ENCODE data around the gene PHPT1. TPM values are rescaled to one million over a fixed set of nuclear protein-coding genes. Genes with fewer than 3 reads are reported as not detected.

Gene PHPT1
- total and polyA plus RNA-seq, 4 donors = 75.0 to 195 (median 117) TPM

- Histone ChIP-seq H3K9ac (ENCODE audit: insufficient read depth in 1 of 2, low read length in 2 of 2) (no peak overlapping the region), H3K36me3 (ENCODE audit: control insufficient read depth in 4 of 4, insufficient read depth in 4 of 4, low read length in 4 of 4) (peaks cover 0 to 15% (median 8%) of the 10 kb centered on the region in 4 donors), H3K4me1 (ENCODE audit: control insufficient read depth in 5 of 5, insufficient read depth in 5 of 5, low read length in 5 of 5) (peaks cover 0 to 17% (median 3%) of the 10 kb centered on the region in 5 donors), H3K27ac (ENCODE audit: low read depth in 1 of 2, low read length in 1 of 2) (peak overlapping the region in 1 of 2 donors; percentile 94), H3K27me3 (ENCODE audit: control insufficient read depth in 3 of 3, insufficient read depth in 3 of 3, low read length in 2 of 3) (no peaks in the 10 kb centered on the region), H3K9me3 (ENCODE audit: control insufficient read depth in 4 of 4, insufficient read depth in 3 of 4, low read length in 3 of 4) (no peaks in the 10 kb centered on the region), H3K4me3 (no peak overlapping the region)
- WGBS, 2 donors = 85% methylated on average over 10 of the region's 10 CpGs
- no peak for TF ChIP-seq CTCF (IDR thresholded peaks at IDR 0.05; ENCODE audit: control extremely low read depth, extremely low read depth)
- DNase-seq = no peak
- no peak for ATAC-seq (ENCODE audit: insufficient read depth, low FRiP score)
These were observed 51.3 kb downstream of the PHPT1 start for GRCh38 chr9:136900556-136900955.

Small RNAs within 50 kb of the gene (small RNA-seq; reads per million reads assigned to genes)
- gene AL355987.2 (ENCODE audit: low replicate concordance) (not detected), gene MIR4292 (ENCODE audit: low replicate concordance) (not detected), gene MIR4479 (ENCODE audit: low replicate concordance) (not detected)

Other genes starting within 250 kb of the PHPT1 start
- 100 to 1,000 TPM; 128 to 177 TPM for gene EGFL7, start 186.5 kb upstream of the PHPT1 start, total RNA-seq
- gene EGFL7, start 186.5 kb upstream of the PHPT1 start, polyA plus RNA-seq = 100 to 1,000 TPM; 275 to 379 TPM
- 100 to 1,000 TPM in 1 of 2 donors, 10 to 100 TPM in 1; 81.7 to 184 TPM for gene AGPAT2, start 162.0 kb upstream of the PHPT1 start, total RNA-seq
- 100 to 1,000 TPM; 169 to 277 TPM for gene AGPAT2, start 162.0 kb upstream of the PHPT1 start, polyA plus RNA-seq
- 10 to 100 TPM; 14.5 to 26.7 TPM for gene DIPK1B, start 136.8 kb upstream of the PHPT1 start, total RNA-seq
- 10 to 100 TPM; 12.5 to 13.3 TPM for gene DIPK1B, start 136.8 kb upstream of the PHPT1 start, polyA plus RNA-seq
- gene LCN10, start 106.5 kb upstream of the PHPT1 start, total RNA-seq = 1 to 10 TPM in 1 of 2 donors, not detected in 1; 4.7 TPM
- gene LCN10, start 106.5 kb upstream of the PHPT1 start, polyA plus RNA-seq = 1 to 10 TPM in 1 of 2 donors, under 1 TPM in 1; 0.72 to 6.4 TPM
- gene LCN6, start 100.9 kb upstream of the PHPT1 start, total RNA-seq = 1 to 10 TPM in 1 of 2 donors, not detected in 1; 8.6 TPM
- 10 to 100 TPM in 1 of 2 donors, 1 to 10 TPM in 1; 1.4 to 12.3 TPM for gene LCN6, start 100.9 kb upstream of the PHPT1 start, polyA plus RNA-seq
- gene LCN8, start 91.2 kb upstream of the PHPT1 start, total RNA-seq = under 1 TPM in 1 of 2 donors, not detected in 1; 0.11 TPM
- gene LCN8, start 91.2 kb upstream of the PHPT1 start, polyA plus RNA-seq = not detected
- not detected for gene LCN15, start 84.9 kb upstream of the PHPT1 start, total RNA-seq
- gene LCN15, start 84.9 kb upstream of the PHPT1 start, polyA plus RNA-seq = under 1 TPM in 1 of 2 donors, not detected in 1; 0.16 TPM
- 10 to 100 TPM; 56.5 to 94.1 TPM for gene TMEM141, start 58.1 kb upstream of the PHPT1 start, total RNA-seq
- 100 to 1,000 TPM; 132 to 177 TPM for gene TMEM141, start 58.1 kb upstream of the PHPT1 start, polyA plus RNA-seq
- 1 to 10 TPM; 1.6 to 4.6 TPM for gene CCDC183, start 53.1 kb upstream of the PHPT1 start, total RNA-seq
- gene CCDC183, start 53.1 kb upstream of the PHPT1 start, polyA plus RNA-seq = 1 to 10 TPM in 1 of 2 donors, under 1 TPM in 1; 0.38 to 2.8 TPM
- 10 to 100 TPM; 36.4 to 87.8 TPM for gene RABL6, start 41.5 kb upstream of the PHPT1 start, total RNA-seq
- gene RABL6, start 41.5 kb upstream of the PHPT1 start, polyA plus RNA-seq = 10 to 100 TPM; 53.7 to 70.8 TPM
- 1 to 10 TPM; 1.6 to 4.3 TPM for gene AJM1, start 6.9 kb upstream of the PHPT1 start, total RNA-seq
- 1 to 10 TPM; 1.1 to 1.3 TPM for gene AJM1, start 6.9 kb upstream of the PHPT1 start, polyA plus RNA-seq
- gene MAMDC4, start 2.9 kb downstream of the PHPT1 start, total RNA-seq = 10 to 100 TPM in 1 of 2 donors, 1 to 10 TPM in 1; 5.6 to 13.2 TPM
- 1 to 10 TPM; 7.0 to 7.3 TPM for gene MAMDC4, start 2.9 kb downstream of the PHPT1 start, polyA plus RNA-seq
- gene EDF1, start 16.9 kb downstream of the PHPT1 start, total RNA-seq = 100 to 1,000 TPM; 283 to 298 TPM
- gene EDF1, start 16.9 kb downstream of the PHPT1 start, polyA plus RNA-seq = 100 to 1,000 TPM; 308 to 670 TPM
- gene TRAF2, start 37.1 kb downstream of the PHPT1 start, total RNA-seq = 10 to 100 TPM; 17.2 to 19.1 TPM
- 10 to 100 TPM; 11.3 to 13.2 TPM for gene TRAF2, start 37.1 kb downstream of the PHPT1 start, polyA plus RNA-seq
- gene FBXW5, start 95.3 kb downstream of the PHPT1 start, total RNA-seq = 100 to 1,000 TPM in 1 of 2 donors, 10 to 100 TPM in 1; 56.6 to 118 TPM
- 100 to 1,000 TPM in 1 of 2 donors, 10 to 100 TPM in 1; 89.1 to 109 TPM for gene FBXW5, start 95.3 kb downstream of the PHPT1 start, polyA plus RNA-seq
- 1 to 10 TPM in 1 of 2 donors, not detected in 1; 2.1 TPM for gene C8G, start 95.8 kb downstream of the PHPT1 start, total RNA-seq
- gene C8G, start 95.8 kb downstream of the PHPT1 start, polyA plus RNA-seq = 1 to 10 TPM in 1 of 2 donors, under 1 TPM in 1; 0.90 to 1.4 TPM
- gene LCN12, start 102.9 kb downstream of the PHPT1 start, total RNA-seq = 1 to 10 TPM; 4.1 to 6.3 TPM
- gene LCN12, start 102.9 kb downstream of the PHPT1 start, polyA plus RNA-seq = 1 to 10 TPM in 1 of 2 donors, under 1 TPM in 1; 0.35 to 2.4 TPM
- 100 to 1,000 TPM in 1 of 2 donors, 10 to 100 TPM in 1; 29.5 to 159 TPM for gene PTGDS, start 128.1 kb downstream of the PHPT1 start, total RNA-seq
- gene PTGDS, start 128.1 kb downstream of the PHPT1 start, polyA plus RNA-seq = 100 to 1,000 TPM in 1 of 2 donors, 10 to 100 TPM in 1; 19.4 to 158 TPM
- 1 to 10 TPM in 1 of 2 donors, under 1 TPM in 1; 0.28 to 2.5 TPM for gene LCNL1, start 133.6 kb downstream of the PHPT1 start, total RNA-seq
- 1 to 10 TPM in 1 of 2 donors, under 1 TPM in 1; 0.15 to 2.7 TPM for gene LCNL1, start 133.6 kb downstream of the PHPT1 start, polyA plus RNA-seq
- 10 to 100 TPM; 16.6 to 58.1 TPM for gene PAXX, start 143.0 kb downstream of the PHPT1 start, total RNA-seq
- gene PAXX, start 143.0 kb downstream of the PHPT1 start, polyA plus RNA-seq = 100 to 1,000 TPM in 1 of 2 donors, 10 to 100 TPM in 1; 60.7 to 172 TPM
- gene CLIC3, start 147.2 kb downstream of the PHPT1 start, total RNA-seq = 100 to 1,000 TPM in 1 of 2 donors, 10 to 100 TPM in 1; 72.0 to 115 TPM
- 10 to 100 TPM; 17.2 to 90.2 TPM for gene CLIC3, start 147.2 kb downstream of the PHPT1 start, polyA plus RNA-seq
- 10 to 100 TPM; 13.4 to 39.0 TPM for gene ABCA2, start 178.8 kb downstream of the PHPT1 start, total RNA-seq
- 10 to 100 TPM; 14.8 to 18.1 TPM for gene ABCA2, start 178.8 kb downstream of the PHPT1 start, polyA plus RNA-seq
- 1 to 10 TPM in 1 of 2 donors, under 1 TPM in 1; 0.37 to 1.0 TPM for gene FUT7, start 182.7 kb downstream of the PHPT1 start, total RNA-seq
- gene FUT7, start 182.7 kb downstream of the PHPT1 start, polyA plus RNA-seq = 1 to 10 TPM in 1 of 2 donors, under 1 TPM in 1; 0.45 to 5.5 TPM
- 10 to 100 TPM; 28.7 to 99.3 TPM for gene NPDC1, start 196.8 kb downstream of the PHPT1 start, total RNA-seq
- 10 to 100 TPM; 49.0 to 87.5 TPM for gene NPDC1, start 196.8 kb downstream of the PHPT1 start, polyA plus RNA-seq
- 1 to 10 TPM; 1.8 to 3.2 TPM for gene ENTPD2, start 204.7 kb downstream of the PHPT1 start, total RNA-seq
- gene ENTPD2, start 204.7 kb downstream of the PHPT1 start, polyA plus RNA-seq = under 1 TPM; 0.39 to 0.53 TPM
- gene SAPCD2, start 221.1 kb downstream of the PHPT1 start, total RNA-seq = 1 to 10 TPM; 1.4 to 1.7 TPM
- gene SAPCD2, start 221.1 kb downstream of the PHPT1 start, polyA plus RNA-seq = 1 to 10 TPM; 1.3 to 2.1 TPM
- gene UAP1L1, start 228.1 kb downstream of the PHPT1 start, total RNA-seq = 10 to 100 TPM; 12.2 to 35.5 TPM
- gene UAP1L1, start 228.1 kb downstream of the PHPT1 start, polyA plus RNA-seq = 10 to 100 TPM; 14.5 to 19.7 TPM
- 10 to 100 TPM; 56.7 to 70.9 TPM for gene MAN1B1, start 237.6 kb downstream of the PHPT1 start, total RNA-seq
- 10 to 100 TPM; 40.3 to 56.9 TPM for gene MAN1B1, start 237.6 kb downstream of the PHPT1 start, polyA plus RNA-seq